ENCODE data around the gene LEF1. TPM values are rescaled to one million over a fixed set of nuclear protein-coding genes. Genes with fewer than 3 reads are reported as not detected.

The LEF1 gene
- total RNA-seq, 1 donor from 2014 or later = 16.6 TPM

- peaks cover 7% of the 10 kb centered on the region for H4K20me1 ChIP-seq (ENCODE audit: insufficient read depth, low read length)
- H3K4me3 ChIP-seq (ENCODE audit: insufficient read depth, low read depth, low read length) = peak overlapping the region; percentile 69
- H3K27ac ChIP-seq (ENCODE audit: low read depth, low read length) = no peak overlapping the region
- H3K4me1 ChIP-seq (ENCODE audit: insufficient read depth, low read length) = no peaks in the 10 kb centered on the region
- no peak for FAIRE-seq
- Mint-ChIP-seq H3K9me3 (ENCODE audit: unreplicated experiment) (no peaks in the 10 kb centered on the region), H3K4me3 (ENCODE audit: unreplicated experiment) (peak overlapping the region; percentile 85), H3K27ac (ENCODE audit: unreplicated experiment) (peak overlapping the region; percentile 92), H3K4me1 (ENCODE audit: low read depth, unreplicated experiment) (peaks cover 4% of the 10 kb centered on the region), H3K27me3 (ENCODE audit: low read depth, unreplicated experiment) (peaks cover 57% of the 10 kb centered on the region), H3K36me3 (ENCODE audit: low read depth, unreplicated experiment) (no peaks in the 10 kb centered on the region)
- peak overlapping the region; percentile 98 for H2AFZ ChIP-seq (ENCODE audit: low read depth, low read length)
- H3K9ac ChIP-seq (ENCODE audit: low read length) = peak overlapping the region; percentile 69
- no peaks in the 10 kb centered on the region for H3K79me2 ChIP-seq (ENCODE audit: insufficient read depth, low read length)
- no peak for DNase-seq (ENCODE audit: low read depth)
- H3K27me3 ChIP-seq (ENCODE audit: insufficient read depth, low read length) = peaks cover 38% of the 10 kb centered on the region
- H3K4me2 ChIP-seq (ENCODE audit: low read length) = peak overlapping the region; percentile 95
- H3K9me3 ChIP-seq (ENCODE audit: insufficient read depth, low read depth, low read length) = no peaks in the 10 kb centered on the region
- no peaks in the 10 kb centered on the region for H3K36me3 ChIP-seq (ENCODE audit: insufficient read depth, low read length)
- TF ChIP-seq EZH2 (IDR thresholded peaks at IDR 0.05; ENCODE audit: insufficient read depth, low read length) = no peak
- no peak for TF ChIP-seq CTCF (IDR thresholded peaks at IDR 0.05; ENCODE audit: insufficient read depth, low read depth, low read length)
These were observed 4.9 kb upstream of the LEF1 start for GRCh38 chr4:108173599-108174057.

- TF ChIP-seq CTCF (IDR thresholded peaks at IDR 0.05; ENCODE audit: insufficient read depth, low read depth, low read length) (no peak), EZH2 (IDR thresholded peaks at IDR 0.05; ENCODE audit: insufficient read depth, low read length) (no peak)
- Mint-ChIP-seq H3K36me3 (ENCODE audit: low read depth, unreplicated experiment) (no peaks in the 10 kb centered on the region), H3K27me3 (ENCODE audit: low read depth, unreplicated experiment) (peaks cover 57% of the 10 kb centered on the region), H3K9me3 (ENCODE audit: unreplicated experiment) (no peaks in the 10 kb centered on the region), H3K27ac (ENCODE audit: unreplicated experiment) (peak overlapping the region; percentile 92), H3K4me3 (ENCODE audit: unreplicated experiment) (peak overlapping the region; percentile 85), H3K4me1 (ENCODE audit: low read depth, unreplicated experiment) (peaks cover 4% of the 10 kb centered on the region)
- Histone ChIP-seq H3K27me3 (ENCODE audit: insufficient read depth, low read length) (peaks cover 38% of the 10 kb centered on the region), H3K4me2 (ENCODE audit: low read length) (peak overlapping the region; percentile 95), H3K4me3 (ENCODE audit: insufficient read depth, low read depth, low read length) (peak overlapping the region; percentile 69), H3K79me2 (ENCODE audit: insufficient read depth, low read length) (no peaks in the 10 kb centered on the region), H4K20me1 (ENCODE audit: insufficient read depth, low read length) (peaks cover 7% of the 10 kb centered on the region), H2AFZ (ENCODE audit: low read depth, low read length) (peak overlapping the region; percentile 98), H3K9ac (ENCODE audit: low read length) (peak overlapping the region; percentile 69), H3K36me3 (ENCODE audit: insufficient read depth, low read length) (no peaks in the 10 kb centered on the region), H3K4me1 (ENCODE audit: insufficient read depth, low read length) (no peaks in the 10 kb centered on the region), H3K9me3 (ENCODE audit: insufficient read depth, low read depth, low read length) (no peaks in the 10 kb centered on the region), H3K27ac (ENCODE audit: low read depth, low read length) (peak overlapping the region; percentile 1)
- FAIRE-seq (no peak), DNase-seq (ENCODE audit: low read depth) (peak; percentile 50)
These were observed 4.2 kb upstream of the LEF1 start for GRCh38 chr4:108172753-108173598.
